Stimulated activated CD8-positive, alpha-beta memory T cell treated with anti-CD3 and anti-CD28 coated beads, Interleukin-12 subunit alpha, Interleukin-12 subunit beta, amount 100 ng/mL, for 4 hours (primary cell): ENCODE results near the gene SERPINA1.

ENCODE experiments used
- DNase-seq: peaks from one replicate; pipeline ENCODE4 v3.0.0-alpha.2; 2020; ENCODE audit warnings: low read depth

SERPINA1 gene

DNA sequence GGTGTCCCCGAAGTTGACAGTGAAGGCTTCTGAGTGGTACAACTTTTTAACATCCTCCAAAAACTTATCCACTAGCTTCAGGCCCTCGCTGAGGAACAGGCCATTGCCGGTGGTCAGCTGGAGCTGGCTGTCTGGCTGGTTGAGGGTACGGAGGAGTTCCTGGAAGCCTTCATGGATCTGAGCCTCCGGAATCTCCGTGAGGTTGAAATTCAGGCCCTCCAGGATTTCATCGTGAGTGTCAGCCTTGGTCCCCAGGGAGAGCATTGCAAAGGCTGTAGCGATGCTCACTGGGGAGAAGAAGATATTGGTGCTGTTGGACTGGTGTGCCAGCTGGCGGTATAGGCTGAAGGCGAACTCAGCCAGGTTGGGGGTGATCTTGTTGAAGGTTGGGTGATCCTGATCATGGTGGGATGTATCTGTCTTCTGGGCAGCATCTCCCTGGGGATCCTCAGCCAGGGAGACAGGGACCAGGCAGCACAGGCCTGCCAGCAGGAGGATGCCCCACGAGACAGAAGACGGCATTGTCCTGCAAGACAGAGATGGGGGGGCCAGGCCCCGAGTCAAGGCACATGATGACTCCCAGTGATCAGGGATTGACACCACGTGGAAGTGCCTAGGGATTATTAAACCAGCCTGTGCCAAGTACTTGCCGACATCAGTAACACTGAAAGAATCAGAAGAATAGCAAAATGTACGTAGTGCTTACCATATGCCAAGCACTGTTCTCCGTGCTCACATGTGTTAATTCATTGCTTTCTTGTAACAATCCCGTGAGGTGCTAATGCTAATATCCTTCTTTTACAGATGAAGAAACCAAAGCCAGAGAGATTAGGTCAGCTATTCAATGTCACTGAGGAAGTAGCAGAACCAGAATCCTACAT, 5.4 kb downstream of the SERPINA1 start:
- no peak for DNase-seq

DNA sequence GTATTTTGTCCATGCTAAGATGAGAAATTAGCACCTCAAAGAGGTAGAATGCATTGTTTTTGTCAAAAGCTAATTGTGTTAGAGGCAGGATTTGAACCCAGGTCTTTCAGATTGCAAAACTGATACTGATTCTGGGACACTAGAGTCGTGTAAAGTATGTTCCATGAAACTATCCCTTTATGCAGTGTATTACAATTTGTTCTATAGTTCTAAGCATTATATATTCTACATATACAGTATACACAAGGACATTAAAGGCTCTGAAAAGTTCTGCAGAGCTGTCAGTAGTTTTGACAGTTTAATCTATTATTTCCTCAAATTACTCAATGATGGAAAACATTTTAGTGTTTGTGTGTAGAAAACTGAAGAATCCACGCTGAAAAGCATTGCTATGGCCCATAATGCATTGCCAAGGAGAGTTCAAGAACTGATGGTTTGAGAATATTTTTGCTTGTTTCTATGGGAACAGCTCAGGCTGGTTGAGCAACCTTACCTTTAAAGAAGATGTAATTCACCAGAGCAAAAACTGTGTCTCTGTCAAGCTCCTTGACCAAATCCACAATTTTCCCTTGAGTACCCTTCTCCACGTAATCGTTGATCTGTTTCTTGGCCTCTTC, 6.2 kb downstream of the SERPINA1 start:
- no peak for DNase-seq

GRCh38 chr14:94381149-94382030, 7.0 kb downstream of the SERPINA1 start:
- no peak for DNase-seq

DNA sequence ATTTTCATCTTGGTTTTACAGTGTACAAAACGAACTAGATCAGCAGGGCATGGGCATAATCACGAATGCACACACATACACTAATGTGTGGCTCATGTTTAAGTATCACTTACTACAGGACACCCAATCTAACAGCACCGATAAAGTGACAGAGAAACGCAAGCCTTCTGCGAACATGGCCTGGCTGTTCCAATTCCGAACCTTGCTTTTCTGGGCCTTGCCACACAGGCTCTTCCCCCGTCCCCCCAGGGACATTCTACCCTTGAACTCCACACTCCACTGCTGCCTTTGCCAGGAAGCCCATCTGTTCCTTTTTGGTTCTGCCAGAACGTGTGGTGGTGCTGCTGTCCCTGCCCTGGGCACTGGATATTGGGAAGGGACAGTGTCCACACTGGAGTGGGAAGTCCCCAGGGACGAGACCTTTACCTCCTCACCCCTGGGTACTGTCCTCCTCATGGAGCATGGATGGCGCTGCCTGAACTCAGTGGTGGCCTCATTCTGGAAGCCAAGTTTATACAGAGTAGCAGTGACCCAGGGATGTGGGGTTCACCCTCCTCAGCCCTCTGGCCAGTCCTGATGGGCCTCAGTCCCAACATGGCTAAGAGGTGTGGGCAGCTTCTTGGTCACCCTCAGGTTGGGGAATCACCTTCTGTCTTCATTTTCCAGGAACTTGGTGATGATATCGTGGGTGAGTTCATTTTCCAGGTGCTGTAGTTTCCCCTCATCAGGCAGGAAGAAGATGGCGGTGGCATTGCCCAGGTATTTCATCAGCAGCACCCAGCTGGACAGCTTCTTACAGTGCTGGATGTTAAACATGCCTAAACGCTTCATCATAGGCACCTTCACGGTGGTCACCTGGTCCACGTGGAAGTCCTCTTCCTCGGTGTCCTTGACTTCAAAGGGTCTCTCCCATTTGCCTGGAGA, 7.9 kb downstream of the SERPINA1 start:
- DNase-seq, result no peak

GRCh38 chr14:94379291-94380224, 8.8 kb downstream of the SERPINA1 start:
- no peak for DNase-seq

GRCh38 chr14:94378527-94379290, 9.7 kb downstream of the SERPINA1 start:
- DNase-seq, result no peak

DNA sequence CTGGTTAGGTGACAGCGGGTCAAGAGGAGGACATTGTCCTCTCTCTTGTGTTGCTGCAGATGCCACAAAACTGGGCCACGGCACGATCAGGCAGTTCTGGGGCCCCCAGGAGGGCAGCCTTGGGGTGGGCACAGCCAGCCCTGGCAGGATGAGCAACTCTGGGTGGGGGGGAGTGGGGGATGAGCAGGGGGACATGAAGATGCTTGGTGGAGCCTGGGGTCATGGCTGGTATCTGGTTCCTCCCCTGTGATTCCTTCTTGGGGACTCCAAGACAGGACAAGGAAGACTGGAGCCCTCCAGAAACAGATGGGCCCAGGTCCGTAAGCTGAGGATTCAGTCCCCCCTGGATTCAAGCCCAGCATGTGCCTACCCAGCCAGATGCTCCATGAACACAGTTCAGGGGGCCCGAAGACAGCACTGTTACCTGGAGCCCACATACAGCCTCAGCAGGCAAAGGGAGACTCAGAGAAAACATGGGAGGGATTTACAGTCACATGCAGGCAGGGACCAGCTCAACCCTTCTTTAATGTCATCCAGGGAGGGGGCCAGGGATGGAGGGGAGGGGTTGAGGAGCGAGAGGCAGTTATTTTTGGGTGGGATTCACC, 10.4 kb downstream of the SERPINA1 start:
- no peak for DNase-seq

- no peak for DNase-seq
Measured at GRCh38 chr14:94376976-94377865, 11.2 kb downstream of the SERPINA1 start.

- no peak for DNase-seq
Measured at GRCh38 chr14:94376108-94376975, 12.1 kb downstream of the SERPINA1 start.

- DNase-seq, result no peak
Measured at GRCh38 chr14:94375552-94376107, 12.8 kb downstream of the SERPINA1 start.

- DNase-seq, result no peak
Measured at GRCh38 chr14:94374749-94375260, 13.6 kb downstream of the SERPINA1 start.

- DNase-seq, result no peak
Measured at GRCh38 chr14:94374116-94374515, 14.3 kb downstream of the SERPINA1 start.

DNA sequence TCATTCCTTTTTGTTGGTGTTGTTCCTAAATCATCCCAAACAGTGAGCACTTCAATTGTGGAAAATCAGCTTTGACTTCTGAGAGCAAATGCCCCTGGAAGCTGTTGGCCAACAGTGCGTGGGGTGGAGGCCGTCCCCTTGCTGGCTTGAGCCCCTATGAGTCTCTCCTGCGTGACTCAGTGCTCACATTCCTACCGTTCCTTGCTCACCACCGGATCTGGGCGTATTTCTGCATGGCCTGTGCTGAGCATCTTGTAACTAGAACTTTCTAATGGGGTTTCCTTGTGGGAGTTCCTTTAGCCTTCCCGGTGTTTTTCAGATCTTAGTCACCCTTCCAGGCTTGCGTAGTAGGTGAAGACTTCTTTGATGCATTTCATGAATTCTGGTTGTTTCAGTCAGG, 14.7 kb downstream of the SERPINA1 start:
- no peak for DNase-seq

DNA sequence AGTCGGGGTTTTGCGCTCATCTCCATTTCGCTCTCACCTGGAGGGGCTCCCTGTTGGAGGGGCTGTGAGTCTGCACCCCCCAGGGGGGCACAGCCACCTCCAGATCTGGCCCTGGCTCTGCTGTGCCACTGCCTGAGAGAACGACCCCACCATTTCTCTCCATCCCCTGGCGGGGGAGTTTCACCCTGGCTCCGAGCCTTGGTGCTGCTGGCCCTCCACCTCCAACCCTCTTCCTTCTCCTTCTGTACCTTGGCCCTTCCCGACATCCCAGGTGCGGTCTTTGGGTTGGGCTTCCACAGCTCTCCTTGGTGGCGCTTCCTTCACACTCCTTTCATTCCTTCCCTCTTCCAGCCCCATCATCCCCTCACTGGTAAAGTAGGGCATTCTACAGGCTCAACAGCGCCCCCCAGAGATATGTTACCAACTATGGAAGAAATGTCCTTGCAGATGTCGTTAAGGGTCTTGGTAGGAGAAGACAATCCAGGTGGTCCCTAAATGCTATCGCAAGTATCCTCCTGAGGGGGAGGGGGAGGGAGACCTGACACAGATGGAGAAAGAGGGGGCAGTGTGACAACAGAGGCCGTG, 16.3 kb downstream of the SERPINA1 start:
- no peak for DNase-seq

GRCh38 chr14:94370524-94370910, 17.9 kb downstream of the SERPINA1 start:
- DNase-seq, result no peak
